C4-2B (cell line): ENCODE data around the gene MCU.

Experiments used
- CTCF ChIP-seq: fragments of 450-650 bp; conservative IDR thresholded peaks from 2 replicates; pipeline ENCODE4 v1.5.1; 2017; ENCODE audit warnings: mild to moderate bottlenecking
- ZFX ChIP-seq: fragments of 450-650 bp; IDR thresholded peaks from 2 replicates; pipeline ENCODE4 v1.6.1; 2017

GRCh38 chr10:72679838-72680241, 12.1 kb upstream of the MCU start:
- TF ChIP-seq CTCF: no peak
- no peak for TF ChIP-seq ZFX
